Measurements from ENCODE around the gene GPATCH3. TPM values are rescaled to one million over a fixed set of nuclear protein-coding genes. Genes with fewer than 3 reads are reported as not detected.
A peak's percentile ranks its signal among the peaks of the same experiment; 100 is the strongest.

The GPATCH3 gene
- total RNA-seq, 1 donor from 2014 or later: 23.5 TPM

DNA sequence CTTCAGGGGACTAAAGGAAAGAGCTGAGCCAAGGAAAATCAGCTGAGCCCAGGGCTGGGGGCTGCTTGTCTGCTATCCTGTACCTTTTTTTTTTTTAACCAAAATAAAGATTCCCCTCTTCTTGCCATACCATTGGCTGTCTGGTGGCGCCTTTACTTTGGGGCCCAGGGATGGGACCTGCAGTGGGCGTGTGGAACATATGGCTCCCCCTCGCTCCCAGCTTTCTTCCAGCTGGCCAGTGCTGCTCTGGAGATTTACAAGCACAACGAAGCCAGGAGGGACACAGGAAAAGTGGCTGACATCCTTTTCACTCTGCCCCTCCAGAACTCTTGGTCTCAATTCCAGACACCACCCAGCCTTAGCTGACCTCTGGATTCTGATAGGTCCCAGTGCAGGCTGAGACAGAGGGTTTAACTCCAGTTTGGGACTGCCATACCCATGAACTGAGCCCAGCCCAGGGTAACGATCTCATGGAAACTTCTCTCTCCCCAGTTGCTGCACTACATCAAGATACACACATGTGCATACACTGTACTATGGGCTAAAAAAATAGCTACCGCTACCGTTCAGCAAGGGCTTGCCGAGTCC lies 42.7 kb downstream of the GPATCH3 start:
- no peak overlapping the region for H3K4me3 Mint-ChIP-seq
- H3K27me3 Mint-ChIP-seq (ENCODE audit: low read depth): no peaks in the 10 kb centered on the region
- no peaks in the 10 kb centered on the region for H3K9me3 Mint-ChIP-seq
- H3K36me3 Mint-ChIP-seq: peaks cover 17% of the 10 kb centered on the region
- TF ChIP-seq, protein P1, sequence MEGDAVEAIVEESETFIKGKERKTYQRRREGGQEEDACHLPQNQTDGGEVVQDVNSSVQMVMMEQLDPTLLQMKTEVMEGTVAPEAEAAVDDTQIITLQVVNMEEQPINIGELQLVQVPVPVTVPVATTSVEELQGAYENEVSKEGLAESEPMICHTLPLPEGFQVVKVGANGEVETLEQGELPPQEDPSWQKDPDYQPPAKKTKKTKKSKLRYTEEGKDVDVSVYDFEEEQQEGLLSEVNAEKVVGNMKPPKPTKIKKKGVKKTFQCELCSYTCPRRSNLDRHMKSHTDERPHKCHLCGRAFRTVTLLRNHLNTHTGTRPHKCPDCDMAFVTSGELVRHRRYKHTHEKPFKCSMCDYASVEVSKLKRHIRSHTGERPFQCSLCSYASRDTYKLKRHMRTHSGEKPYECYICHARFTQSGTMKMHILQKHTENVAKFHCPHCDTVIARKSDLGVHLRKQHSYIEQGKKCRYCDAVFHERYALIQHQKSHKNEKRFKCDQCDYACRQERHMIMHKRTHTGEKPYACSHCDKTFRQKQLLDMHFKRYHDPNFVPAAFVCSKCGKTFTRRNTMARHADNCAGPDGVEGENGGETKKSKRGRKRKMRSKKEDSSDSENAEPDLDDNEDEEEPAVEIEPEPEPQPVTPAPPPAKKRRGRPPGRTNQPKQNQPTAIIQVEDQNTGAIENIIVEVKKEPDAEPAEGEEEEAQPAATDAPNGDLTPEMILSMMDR (IDR thresholded peaks at IDR 0.05; ENCODE audit: unreplicated experiment): no peak
- no peak for DNase-seq (ENCODE audit: low spot score in 2 of 2, unreplicated experiment in 2 of 2)
- peaks cover 11% of the 10 kb centered on the region for H3K4me1 Mint-ChIP-seq
- H3K27ac Mint-ChIP-seq: no peak overlapping the region

DNA sequence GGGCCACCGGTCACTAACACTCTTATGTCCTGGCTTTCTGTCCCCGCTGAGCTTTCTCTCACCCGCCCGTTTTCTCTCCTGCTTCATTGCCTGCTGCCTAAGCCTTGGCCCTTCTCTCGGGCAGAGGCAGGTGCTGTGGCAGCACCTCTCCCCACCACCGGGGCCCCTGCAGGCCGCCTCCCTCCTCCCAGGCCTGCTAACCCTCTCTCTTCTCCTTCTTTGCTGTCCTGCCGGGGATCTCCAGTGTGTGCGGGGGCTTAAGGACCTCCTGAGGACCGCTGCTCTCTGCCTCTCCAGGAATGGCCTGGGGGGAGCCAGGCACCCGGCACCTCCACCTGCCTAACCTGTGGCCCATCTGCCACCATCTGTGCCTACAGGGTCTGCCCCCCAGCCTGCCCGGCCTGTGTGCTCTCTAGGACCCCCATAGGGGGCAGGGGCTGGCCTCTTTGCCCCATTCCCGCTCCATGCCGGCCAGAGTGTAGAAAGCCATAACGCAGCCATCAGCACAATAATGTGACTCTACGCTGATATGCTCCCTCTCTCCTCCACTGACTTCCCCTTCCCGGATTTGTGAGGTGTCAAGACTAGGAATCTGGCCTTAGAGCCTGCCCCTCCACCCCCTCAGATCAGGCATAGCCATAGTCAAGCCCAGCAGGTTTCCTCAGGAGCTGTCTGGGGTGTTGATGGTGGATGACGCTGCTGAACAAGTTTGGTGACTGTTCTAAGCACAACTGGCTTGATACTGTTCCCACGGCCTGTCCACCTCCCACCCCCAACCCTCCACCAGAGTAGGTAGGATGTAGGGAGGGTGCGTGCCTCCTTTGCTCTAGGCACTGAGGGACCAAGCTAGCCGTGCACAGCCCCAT lies 43.4 kb downstream of the GPATCH3 start:
- H3K4me3 Mint-ChIP-seq: no peak overlapping the region
- no peaks in the 10 kb centered on the region for H3K27me3 Mint-ChIP-seq (ENCODE audit: low read depth)
- peaks cover 23% of the 10 kb centered on the region for H3K36me3 Mint-ChIP-seq
- TF ChIP-seq, protein P1 (IDR thresholded peaks at IDR 0.05; ENCODE audit: unreplicated experiment): no peak
- no peak overlapping the region for H3K27ac Mint-ChIP-seq
- DNase-seq (ENCODE audit: low spot score in 2 of 2, unreplicated experiment in 2 of 2): no peak
- H3K9me3 Mint-ChIP-seq: no peaks in the 10 kb centered on the region
- H3K4me1 Mint-ChIP-seq: peaks cover 11% of the 10 kb centered on the region

DNA sequence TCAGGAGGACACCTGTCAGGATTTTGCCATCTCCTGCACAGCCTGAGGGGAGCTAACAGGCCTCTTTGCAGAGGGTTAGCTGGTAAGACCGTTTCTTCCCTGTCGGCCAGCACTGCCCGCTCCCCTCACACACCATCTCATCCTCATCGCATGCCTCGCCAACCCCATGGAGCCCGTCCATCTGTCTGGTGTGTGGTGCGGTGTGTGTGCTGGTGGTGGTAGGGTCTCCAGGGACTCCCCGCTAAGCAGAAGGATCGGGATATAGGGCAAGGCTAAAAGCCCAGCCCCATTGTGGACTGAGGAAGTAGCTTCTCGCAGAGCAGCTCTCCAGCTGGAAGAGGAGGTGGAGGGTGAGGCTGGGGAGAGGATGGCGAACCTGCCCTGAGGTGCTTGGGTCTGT lies 44.1 kb downstream of the GPATCH3 start:
- Mint-ChIP-seq H3K27me3 (ENCODE audit: low read depth) (no peaks in the 10 kb centered on the region), H3K36me3 (peaks cover 28% of the 10 kb centered on the region), H3K27ac (no peak overlapping the region), H3K4me1 (peaks cover 11% of the 10 kb centered on the region), H3K9me3 (no peaks in the 10 kb centered on the region), H3K4me3 (no peak overlapping the region)
- DNase-seq (ENCODE audit: low spot score in 2 of 2, unreplicated experiment in 2 of 2): no peak
- TF ChIP-seq, protein P1 (IDR thresholded peaks at IDR 0.05; ENCODE audit: unreplicated experiment): no peak

DNA sequence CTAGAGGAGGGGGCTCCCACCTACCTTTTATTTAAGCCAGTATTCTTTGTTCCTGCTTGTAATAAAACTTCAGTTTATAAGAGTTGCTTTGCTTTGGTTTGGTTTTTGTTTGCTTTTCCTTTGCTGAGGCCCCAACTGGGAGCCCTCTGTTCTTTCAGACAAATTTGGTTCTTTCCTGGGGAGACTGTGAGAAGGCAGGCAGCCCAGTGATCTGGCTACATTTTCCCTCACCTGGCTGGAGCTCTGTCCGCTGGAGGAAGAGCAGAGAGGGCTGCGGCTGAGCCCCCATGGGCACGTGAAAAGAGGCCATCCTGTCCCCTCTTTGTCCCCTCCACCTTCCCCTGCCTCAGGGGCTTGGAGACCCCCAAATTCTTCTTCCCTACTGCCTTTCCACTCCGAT lies 44.6 kb downstream of the GPATCH3 start:
- Mint-ChIP-seq H3K27me3 (ENCODE audit: low read depth) (no peaks in the 10 kb centered on the region), H3K27ac (peak overlapping the region; percentile 32), H3K9me3 (no peaks in the 10 kb centered on the region), H3K4me3 (no peak overlapping the region), H3K4me1 (peaks cover 11% of the 10 kb centered on the region), H3K36me3 (peaks cover 32% of the 10 kb centered on the region)
- no peak for DNase-seq (ENCODE audit: low spot score in 2 of 2, unreplicated experiment in 2 of 2)
- TF ChIP-seq, protein P1 (IDR thresholded peaks at IDR 0.05; ENCODE audit: unreplicated experiment): no peak

DNA sequence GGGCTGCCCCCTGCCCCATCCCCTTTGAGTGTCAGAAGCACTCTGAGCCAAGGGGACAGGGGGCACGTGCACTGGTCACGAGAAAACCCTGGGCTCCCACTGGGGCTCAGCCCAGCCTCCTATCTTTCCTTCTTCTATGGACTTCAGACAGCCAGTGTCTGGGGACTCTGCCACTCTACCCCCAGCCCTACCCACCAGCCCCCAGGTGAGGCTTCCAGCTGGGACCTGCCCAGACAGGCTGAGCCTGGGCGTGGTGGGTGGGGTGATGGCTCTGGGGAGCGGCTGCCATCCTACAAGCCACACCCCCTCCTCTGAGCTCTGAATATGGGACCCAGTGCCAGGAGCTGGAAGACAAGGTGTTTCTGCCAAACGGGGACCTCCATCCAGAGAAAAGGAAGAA lies 45.4 kb downstream of the GPATCH3 start:
- DNase-seq (ENCODE audit: low spot score in 2 of 2, unreplicated experiment in 2 of 2): no peak
- peak overlapping the region; percentile 25 for H3K27ac Mint-ChIP-seq
- no peaks in the 10 kb centered on the region for H3K9me3 Mint-ChIP-seq
- H3K4me3 Mint-ChIP-seq: no peak overlapping the region
- H3K4me1 Mint-ChIP-seq: peaks cover 11% of the 10 kb centered on the region
- no peaks in the 10 kb centered on the region for H3K27me3 Mint-ChIP-seq (ENCODE audit: low read depth)
- H3K36me3 Mint-ChIP-seq: peaks cover 38% of the 10 kb centered on the region
- TF ChIP-seq, protein P1 (IDR thresholded peaks at IDR 0.05; ENCODE audit: unreplicated experiment): no peak

Data from mesothelial cell of epicardium (in vitro differentiated cells).